HFF-Myc (cell line): ENCODE results near the gene TTLL11.

ENCODE experiments used
- DNase-seq: peaks from one replicate; pipeline ENCODE4 v3.0.0-alpha.2; 2011; ENCODE audit warnings: low read depth; ENCODE audit errors: extremely low read depth
- H3K4me3 ChIP-seq: replicated peaks from 2 replicates; pipeline ENCODE4 v1.5.1; 2011; ENCODE audit warnings: low read depth, mild to moderate bottlenecking, control low read depth, low read length
- TF ChIP-seq, protein P1 (sequence below): IDR thresholded peaks from 2 replicates; pipeline ENCODE4 v1.5.1; 2012; ENCODE audit warnings: mild to moderate bottlenecking, low read depth, low read length, control low read depth; ENCODE audit errors: missing control alignments

The TTLL11 gene

DNA sequence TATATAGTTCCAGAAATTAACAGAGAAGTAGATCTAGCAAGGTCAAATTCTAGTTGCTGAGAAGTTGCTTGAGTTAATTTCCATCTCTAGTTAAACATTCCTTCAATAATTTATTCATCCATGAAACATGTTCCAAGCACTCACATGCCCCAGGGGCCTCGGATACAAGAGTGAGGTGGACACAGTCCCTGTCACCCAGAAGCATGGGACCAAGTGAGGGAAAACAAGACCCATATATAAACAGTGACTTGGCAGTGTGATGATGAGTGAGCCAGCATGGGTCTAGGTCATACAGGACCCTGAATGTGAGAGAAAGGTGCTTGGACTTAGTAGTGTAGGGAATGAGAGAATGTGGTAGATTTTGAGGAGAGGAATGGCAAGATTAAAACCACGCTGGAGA, 216.9 kb downstream of the TTLL11 start:
- DNase-seq = no peak
- TF ChIP-seq, protein P1, sequence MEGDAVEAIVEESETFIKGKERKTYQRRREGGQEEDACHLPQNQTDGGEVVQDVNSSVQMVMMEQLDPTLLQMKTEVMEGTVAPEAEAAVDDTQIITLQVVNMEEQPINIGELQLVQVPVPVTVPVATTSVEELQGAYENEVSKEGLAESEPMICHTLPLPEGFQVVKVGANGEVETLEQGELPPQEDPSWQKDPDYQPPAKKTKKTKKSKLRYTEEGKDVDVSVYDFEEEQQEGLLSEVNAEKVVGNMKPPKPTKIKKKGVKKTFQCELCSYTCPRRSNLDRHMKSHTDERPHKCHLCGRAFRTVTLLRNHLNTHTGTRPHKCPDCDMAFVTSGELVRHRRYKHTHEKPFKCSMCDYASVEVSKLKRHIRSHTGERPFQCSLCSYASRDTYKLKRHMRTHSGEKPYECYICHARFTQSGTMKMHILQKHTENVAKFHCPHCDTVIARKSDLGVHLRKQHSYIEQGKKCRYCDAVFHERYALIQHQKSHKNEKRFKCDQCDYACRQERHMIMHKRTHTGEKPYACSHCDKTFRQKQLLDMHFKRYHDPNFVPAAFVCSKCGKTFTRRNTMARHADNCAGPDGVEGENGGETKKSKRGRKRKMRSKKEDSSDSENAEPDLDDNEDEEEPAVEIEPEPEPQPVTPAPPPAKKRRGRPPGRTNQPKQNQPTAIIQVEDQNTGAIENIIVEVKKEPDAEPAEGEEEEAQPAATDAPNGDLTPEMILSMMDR = no peak
- no peak overlapping the region for H3K4me3 ChIP-seq

DNA sequence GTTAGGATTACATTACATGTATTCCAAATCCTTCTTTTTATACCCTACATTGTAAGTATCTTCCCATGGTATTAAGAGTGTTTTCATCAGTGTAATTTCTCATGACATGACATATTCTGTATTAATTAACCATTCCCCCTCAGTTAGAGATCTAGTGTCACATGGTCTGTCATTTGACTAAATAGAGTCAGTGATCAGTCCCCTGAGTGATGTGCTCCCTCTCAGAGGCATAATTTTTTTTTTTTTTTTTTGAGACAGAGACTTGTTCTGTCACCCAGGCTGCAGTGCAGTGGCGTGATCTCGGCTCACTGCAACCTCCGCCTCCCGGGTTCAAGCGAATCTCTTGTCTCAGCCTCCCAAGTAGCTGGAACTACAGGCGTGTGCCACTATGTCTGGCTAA, 218.6 kb downstream of the TTLL11 start:
- TF ChIP-seq, protein P1 = no peak
- no peak overlapping the region for H3K4me3 ChIP-seq
- DNase-seq = no peak

DNA sequence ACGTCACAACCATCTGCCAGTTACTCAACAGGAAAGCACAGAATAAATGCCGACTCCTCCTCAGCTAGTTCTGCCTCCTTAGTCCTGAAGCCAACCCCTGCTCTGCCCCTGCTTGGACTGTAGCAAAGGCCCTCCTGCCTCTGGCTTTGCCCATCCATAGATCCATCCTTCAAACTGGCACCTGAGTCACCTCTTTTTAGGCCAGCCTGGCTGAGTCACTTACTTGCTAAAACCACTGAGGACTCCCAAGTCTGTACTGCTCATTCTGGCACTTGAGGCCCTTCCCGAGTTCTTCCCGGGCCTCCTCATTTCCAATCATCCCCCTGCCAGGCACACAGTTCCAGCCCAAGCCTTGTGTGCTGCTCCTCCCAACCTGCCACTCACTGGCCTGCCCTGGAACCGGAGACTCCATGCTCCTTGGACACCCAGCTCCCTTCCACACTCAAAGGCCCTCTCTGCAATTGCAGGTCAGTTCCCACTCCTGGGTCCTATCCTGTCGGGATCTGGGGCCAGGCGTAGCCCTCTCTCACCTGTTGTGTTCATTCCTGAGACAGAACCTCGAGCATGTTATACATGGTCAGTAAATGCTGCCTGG, 221.6 kb downstream of the TTLL11 start:
- H3K4me3 ChIP-seq = no peak overlapping the region
- DNase-seq = no peak
- TF ChIP-seq, protein P1 = no peak

DNA sequence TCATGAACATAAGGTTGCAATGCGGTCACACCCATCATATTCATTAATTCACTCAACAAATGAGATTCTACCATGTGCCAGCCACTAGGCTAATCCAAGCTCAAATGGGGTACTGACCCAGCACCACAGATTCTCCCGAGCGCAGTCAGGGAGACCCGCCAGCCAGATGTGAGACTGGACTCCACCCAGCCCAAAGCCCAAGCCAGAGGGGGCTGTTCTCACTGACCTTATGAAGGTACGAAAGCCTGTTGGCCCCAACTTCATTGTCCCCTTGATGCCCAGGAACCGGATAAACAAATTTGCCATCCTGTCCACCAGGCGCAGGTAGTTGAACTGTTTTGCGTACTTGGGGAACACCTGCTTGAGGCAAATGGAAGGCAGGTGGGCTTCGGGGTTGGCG, 222.8 kb downstream of the TTLL11 start:
- no peak overlapping the region for H3K4me3 ChIP-seq
- DNase-seq = no peak
- TF ChIP-seq, protein P1 = no peak

DNA sequence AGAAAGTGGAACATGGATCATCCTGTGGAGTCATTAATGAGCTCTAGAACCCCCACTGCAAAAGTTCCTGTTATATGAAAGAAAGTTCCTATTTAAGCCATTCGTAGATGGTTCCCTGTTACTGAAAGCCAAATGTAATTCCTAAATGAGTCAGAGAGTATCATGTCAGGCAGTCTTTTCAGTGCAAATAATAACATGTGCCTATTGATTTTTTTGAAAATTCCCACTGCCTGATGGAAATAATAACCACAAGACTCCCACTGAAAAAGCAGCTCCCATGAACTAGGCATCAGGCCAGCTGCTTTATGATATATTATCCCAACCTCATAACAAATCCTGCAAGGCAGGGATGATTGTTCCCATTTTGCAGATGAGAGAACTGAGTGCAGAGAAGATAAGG, 224.5 kb downstream of the TTLL11 start:
- H3K4me3 ChIP-seq = no peak overlapping the region
- no peak for DNase-seq
- TF ChIP-seq, protein P1 = no peak

DNA sequence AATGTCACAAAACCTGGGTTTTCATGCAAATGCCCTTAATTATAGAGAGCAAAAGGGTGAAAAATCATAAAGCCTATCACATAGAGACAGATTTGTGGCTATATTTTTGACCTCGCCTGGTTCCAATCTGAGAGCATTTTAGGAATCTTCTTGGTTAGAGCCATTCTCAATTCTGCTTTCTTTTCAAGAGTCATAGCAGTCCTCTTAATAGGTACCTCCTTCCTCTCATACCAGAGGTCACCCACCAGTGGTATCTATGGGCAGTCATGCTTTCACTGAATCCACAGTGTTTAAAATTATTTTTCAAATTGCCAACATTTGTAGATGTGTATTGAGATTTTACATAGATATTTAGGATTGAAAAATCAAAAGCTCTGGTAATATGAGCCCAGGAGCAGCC, 226.2 kb downstream of the TTLL11 start:
- no peak for DNase-seq
- H3K4me3 ChIP-seq = no peak overlapping the region
- TF ChIP-seq, protein P1 = no peak

DNA sequence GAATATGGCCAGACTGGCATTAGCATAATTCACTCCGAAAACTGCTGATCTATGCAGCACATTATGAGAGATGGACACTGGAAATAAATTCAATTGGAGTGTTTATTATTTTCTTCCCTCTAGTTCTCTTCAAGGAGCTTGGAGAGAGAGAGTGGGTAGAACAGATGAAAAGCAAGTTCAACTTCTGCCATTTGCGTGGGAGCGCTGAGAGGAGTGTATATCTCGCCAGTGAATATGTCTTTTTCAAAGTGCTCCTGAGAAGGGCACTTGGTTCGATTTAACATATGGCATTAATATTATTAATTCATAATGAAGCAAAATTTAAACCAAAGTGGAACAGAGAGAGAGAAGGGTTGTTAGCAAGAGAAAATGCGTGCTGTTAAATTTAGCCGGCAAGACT, 227.2 kb downstream of the TTLL11 start:
- no peak overlapping the region for H3K4me3 ChIP-seq
- TF ChIP-seq, protein P1 = no peak
- DNase-seq = no peak
